H1 (cell line): ENCODE data around the gene ITGA11.

Experiments used
- CHD7 ChIP-seq: fragments of 300-600 bp; sonication (generic); IDR thresholded peaks from 2 replicates; pipeline ENCODE4 v1.7.1; 2012; ENCODE audit warnings: low read length, moderate library complexity, mild to moderate bottlenecking, inconsistent platforms; ENCODE audit not compliant: insufficient replicate concordance
- EP300 ChIP-seq, 2 experiments: IDR thresholded peaks; 1 replicate in 1 of 2; 2 replicates in 1 of 2; pipeline ENCODE4 v1.6.1; 2011 to 2012; ENCODE audit warnings: low read depth in 2 of 2, low read length in 2 of 2, mild to moderate bottlenecking in 2 of 2, borderline replicate concordance in 1 of 2, inconsistent platforms in 1 of 2, moderate library complexity in 1 of 2
- FOSL1 ChIP-seq: IDR thresholded peaks from 2 replicates; pipeline ENCODE4 v1.6.1; 2011; ENCODE audit warnings: mild to moderate bottlenecking, low read depth, low read length, moderate library complexity; ENCODE audit not compliant: insufficient read depth
- JUND ChIP-seq: IDR thresholded peaks from 2 replicates; pipeline ENCODE4 v1.6.1; 2011; ENCODE audit warnings: mild to moderate bottlenecking, improper control_type of control experiment, low read length
- MAX ChIP-seq: IDR thresholded peaks from 2 replicates; pipeline ENCODE4 v1.6.1; 2012; ENCODE audit warnings: inconsistent platforms
- POLR2A ChIP-seq, 2 experiments: IDR thresholded peaks; 1 replicate in 1 of 2; 2 replicates in 1 of 2; pipeline ENCODE4 v1.6.1; 2011; ENCODE audit warnings: low read depth in 2 of 2, low read length in 2 of 2, mild to moderate bottlenecking in 2 of 2; ENCODE audit errors: control extremely low read depth in 1 of 2
- POLR2AphosphoS5 ChIP-seq: IDR thresholded peaks from 2 replicates; pipeline ENCODE4 v1.6.1; 2011; ENCODE audit warnings: low read depth, low read length
- RAD21 ChIP-seq, 2 experiments: IDR thresholded peaks in 1 of 2; conservative IDR thresholded peaks in 1 of 2; 2 replicates each; pipeline ENCODE4 v1.6.1; 2011; ENCODE audit warnings: low read depth in 2 of 2, low read length in 2 of 2, improper control_type of control experiment in 1 of 2, inconsistent platforms in 1 of 2, mild to moderate bottlenecking in 1 of 2, moderate library complexity in 1 of 2
- SIX5 ChIP-seq: IDR thresholded peaks from 2 replicates; pipeline ENCODE4 v1.6.1; 2011; ENCODE audit warnings: mild to moderate bottlenecking, low read depth, low read length
- TBP ChIP-seq: IDR thresholded peaks from 2 replicates; pipeline ENCODE4 v1.6.1; 2011; ENCODE audit warnings: low read depth, low read length, improper control_type of control experiment
- ZNF274 ChIP-seq: IDR thresholded peaks from 2 replicates; pipeline ENCODE4 v1.7.0; 2012; ENCODE audit warnings: low read length, borderline replicate concordance; ENCODE audit errors: extremely low read depth
- TF ChIP-seq, protein P1 (sequence below), 3 experiments: IDR thresholded peaks; 1 replicate in 2 of 3; 2 replicates in 1 of 3; pipeline versions ENCODE4 v1.5.1 to v1.6.1; 2011; ENCODE audit warnings: low read length in 3 of 3, mild to moderate bottlenecking in 3 of 3, inconsistent platforms in 2 of 3, low read depth in 1 of 3, moderate library complexity in 1 of 3; ENCODE audit not compliant: insufficient read depth in 1 of 3; ENCODE audit errors: control extremely low read depth in 1 of 3

- TF ChIP-seq RAD21 (IDR thresholded peaks at IDR 0.05 in 1 of 2, conservative IDR thresholded peaks at IDR 0.05 in 1 of 2; ENCODE audit: low read depth in 2 of 2, low read length in 2 of 2) (no peak), MAX (no peak), CHD7 (no peak), ZNF274 (no peak), POLR2AphosphoS5 (no peak), SIX5 (no peak), TBP (no peak), FOSL1 (no peak), JUND (no peak), POLR2A (IDR thresholded peaks at IDR 0.05; ENCODE audit: control extremely low read depth in 1 of 2, low read depth in 2 of 2, low read length in 2 of 2) (no peak), EP300 (IDR thresholded peaks at IDR 0.05; ENCODE audit: borderline replicate concordance in 1 of 2, low read depth in 2 of 2, low read length in 2 of 2) (no peak)
- TF ChIP-seq, protein P1, sequence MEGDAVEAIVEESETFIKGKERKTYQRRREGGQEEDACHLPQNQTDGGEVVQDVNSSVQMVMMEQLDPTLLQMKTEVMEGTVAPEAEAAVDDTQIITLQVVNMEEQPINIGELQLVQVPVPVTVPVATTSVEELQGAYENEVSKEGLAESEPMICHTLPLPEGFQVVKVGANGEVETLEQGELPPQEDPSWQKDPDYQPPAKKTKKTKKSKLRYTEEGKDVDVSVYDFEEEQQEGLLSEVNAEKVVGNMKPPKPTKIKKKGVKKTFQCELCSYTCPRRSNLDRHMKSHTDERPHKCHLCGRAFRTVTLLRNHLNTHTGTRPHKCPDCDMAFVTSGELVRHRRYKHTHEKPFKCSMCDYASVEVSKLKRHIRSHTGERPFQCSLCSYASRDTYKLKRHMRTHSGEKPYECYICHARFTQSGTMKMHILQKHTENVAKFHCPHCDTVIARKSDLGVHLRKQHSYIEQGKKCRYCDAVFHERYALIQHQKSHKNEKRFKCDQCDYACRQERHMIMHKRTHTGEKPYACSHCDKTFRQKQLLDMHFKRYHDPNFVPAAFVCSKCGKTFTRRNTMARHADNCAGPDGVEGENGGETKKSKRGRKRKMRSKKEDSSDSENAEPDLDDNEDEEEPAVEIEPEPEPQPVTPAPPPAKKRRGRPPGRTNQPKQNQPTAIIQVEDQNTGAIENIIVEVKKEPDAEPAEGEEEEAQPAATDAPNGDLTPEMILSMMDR (IDR thresholded peaks at IDR 0.05; ENCODE audit: control extremely low read depth in 1 of 3, insufficient read depth in 1 of 3, low read depth in 1 of 3, low read length in 3 of 3), result no peak
Observed at GRCh38 chr15:68315035-68315434, 116.9 kb downstream of the ITGA11 start.
